ENCODE measurements around the gene SLC26A2.

SLC26A2 gene

DNA sequence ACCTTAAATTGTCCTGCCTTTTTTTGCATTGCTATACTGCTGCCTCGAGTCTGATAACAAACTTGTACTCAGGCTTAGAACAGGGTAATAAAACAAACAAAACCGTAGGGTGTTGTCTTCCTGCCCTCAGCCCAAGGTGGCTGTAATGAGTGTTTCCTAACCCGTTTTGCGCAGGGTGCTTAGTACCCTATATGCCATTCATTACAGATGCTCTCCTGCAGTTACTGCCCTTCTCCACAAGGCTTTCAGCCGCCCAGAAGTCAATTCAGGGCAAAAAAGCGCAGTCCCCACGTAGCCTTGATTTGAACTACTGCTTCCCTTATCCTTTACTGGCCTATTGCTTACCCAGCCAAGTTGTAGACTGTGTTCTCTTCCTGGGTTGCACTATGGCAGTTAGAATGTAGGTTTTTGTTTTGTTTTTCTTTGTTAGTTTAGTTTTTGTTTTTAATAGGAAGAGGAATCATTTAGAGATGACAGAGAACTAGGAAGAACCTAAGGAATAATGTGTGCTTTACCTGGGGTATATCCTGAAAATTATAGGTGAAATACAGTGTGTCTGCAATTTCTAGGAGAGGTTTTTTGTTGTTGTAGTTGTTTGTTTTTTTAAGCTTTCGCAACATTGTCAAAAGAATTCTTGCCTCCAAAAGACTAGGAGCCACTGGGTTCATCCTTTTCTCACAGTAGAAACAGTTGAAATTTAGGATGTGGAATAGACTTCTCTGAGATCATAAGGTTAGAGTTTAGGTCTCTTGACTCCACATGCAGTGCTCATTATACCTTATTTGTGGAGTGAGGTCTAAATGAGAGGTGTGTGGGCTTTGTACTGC, 41.3 kb downstream of the SLC26A2 start:
- peak overlapping the region; percentile 67; the same call in 1 of the 2 replicates for H3K4me3 ChIP-seq (ENCODE audit: low read length)
- WGBS (ENCODE audit: insufficient coverage, insufficient read length) = no CpG with 5 or more reads among the region's 8 CpGs
- no peak overlapping the region for H3K27ac ChIP-seq (ENCODE audit: low read length)
- H3K9me3 ChIP-seq (ENCODE audit: control insufficient read depth, insufficient read depth, low read length) = no peaks in the 10 kb centered on the region
- peaks cover 2% of the 10 kb centered on the region; the same call in 1 of the 2 replicates for H3K4me1 ChIP-seq (ENCODE audit: control insufficient read depth, insufficient read depth, low read length)
- peak; percentile 16 for DNase-seq (ENCODE audit: low read depth, low spot score)
- no peaks in the 10 kb centered on the region for H3K36me3 ChIP-seq (ENCODE audit: control insufficient read depth, insufficient read depth, low read length)
- no peaks in the 10 kb centered on the region for H3K27me3 ChIP-seq (ENCODE audit: control insufficient read depth, insufficient read depth, low read length)

DNA sequence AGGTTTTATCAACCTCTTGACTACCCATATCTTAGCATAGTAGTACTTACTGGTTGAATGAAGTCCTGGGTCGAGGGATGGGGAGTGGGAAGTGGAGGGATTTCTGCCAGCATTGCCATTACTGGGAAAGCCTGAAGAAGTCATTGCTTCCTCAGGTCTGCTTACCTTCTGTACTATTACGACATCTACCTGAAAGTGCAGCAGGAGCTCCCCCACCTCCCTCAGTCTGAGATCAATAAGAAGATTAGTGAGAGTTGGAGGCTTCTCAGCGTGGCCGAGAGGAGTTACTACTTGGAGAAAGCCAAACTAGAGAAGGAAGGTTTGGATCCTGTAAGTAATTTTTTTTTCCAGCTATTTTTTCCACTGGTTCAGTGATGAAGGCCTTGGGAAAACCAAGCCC, 45.8 kb downstream of the SLC26A2 start:
- WGBS (ENCODE audit: insufficient coverage, insufficient read length) = no CpG with 5 or more reads among the region's 4 CpGs
- no peak overlapping the region for H3K27ac ChIP-seq (ENCODE audit: low read length)
- H3K9me3 ChIP-seq (ENCODE audit: control insufficient read depth, insufficient read depth, low read length) = no peaks in the 10 kb centered on the region
- no peaks in the 10 kb centered on the region for H3K27me3 ChIP-seq (ENCODE audit: control insufficient read depth, insufficient read depth, low read length)
- H3K4me3 ChIP-seq (ENCODE audit: low read length) = no peak overlapping the region
- no peaks in the 10 kb centered on the region for H3K4me1 ChIP-seq (ENCODE audit: control insufficient read depth, insufficient read depth, low read length)
- peaks cover 10% of the 10 kb centered on the region; the same call in 1 of the 2 replicates for H3K36me3 ChIP-seq (ENCODE audit: control insufficient read depth, insufficient read depth, low read length)
- DNase-seq (ENCODE audit: low read depth, low spot score) = no peak

- Histone ChIP-seq H3K27ac (ENCODE audit: low read length) (no peak overlapping the region), H3K4me1 (ENCODE audit: control insufficient read depth, insufficient read depth, low read length) (no peaks in the 10 kb centered on the region), H3K36me3 (ENCODE audit: control insufficient read depth, insufficient read depth, low read length) (peaks cover 11% of the 10 kb centered on the region; the same call in 1 of the 2 replicates), H3K9me3 (ENCODE audit: control insufficient read depth, insufficient read depth, low read length) (no peaks in the 10 kb centered on the region), H3K4me3 (ENCODE audit: low read length) (no peak overlapping the region), H3K27me3 (ENCODE audit: control insufficient read depth, insufficient read depth, low read length) (no peaks in the 10 kb centered on the region)
- no peak for DNase-seq (ENCODE audit: low read depth, low spot score)
These were observed 46.5 kb downstream of the SLC26A2 start for GRCh38 chr5:150007050-150007449.

- Histone ChIP-seq H3K9me3 (ENCODE audit: control insufficient read depth, insufficient read depth, low read length) (no peaks in the 10 kb centered on the region), H3K27ac (ENCODE audit: low read length) (no peak overlapping the region), H3K4me3 (ENCODE audit: low read length) (no peak overlapping the region), H3K36me3 (ENCODE audit: control insufficient read depth, insufficient read depth, low read length) (peaks cover 16% of the 10 kb centered on the region; the same call in 1 of the 2 replicates), H3K27me3 (ENCODE audit: control insufficient read depth, insufficient read depth, low read length) (no peaks in the 10 kb centered on the region), H3K4me1 (ENCODE audit: control insufficient read depth, insufficient read depth, low read length) (no peaks in the 10 kb centered on the region)
- DNase-seq (ENCODE audit: low read depth, low spot score) = no peak
- WGBS (ENCODE audit: insufficient coverage, insufficient read length) = no CpG with 5 or more reads among the region's 6 CpGs
These were observed 49.3 kb downstream of the SLC26A2 start for GRCh38 chr5:150009671-150010387.

GRCh38 chr5:150013931-150014330, 53.4 kb downstream of the SLC26A2 start:
- Histone ChIP-seq H3K4me1 (ENCODE audit: control insufficient read depth, insufficient read depth, low read length) (no peaks in the 10 kb centered on the region), H3K36me3 (ENCODE audit: control insufficient read depth, insufficient read depth, low read length) (peaks cover 23% of the 10 kb centered on the region; the same call in 1 of the 2 replicates), H3K27ac (ENCODE audit: low read length) (no peak overlapping the region), H3K9me3 (ENCODE audit: control insufficient read depth, insufficient read depth, low read length) (no peaks in the 10 kb centered on the region), H3K4me3 (ENCODE audit: low read length) (no peak overlapping the region), H3K27me3 (ENCODE audit: control insufficient read depth, insufficient read depth, low read length) (no peaks in the 10 kb centered on the region)
- no peak for DNase-seq (ENCODE audit: low read depth, low spot score)
- WGBS (ENCODE audit: insufficient coverage, insufficient read length) = no CpG with 5 or more reads among the region's 4 CpGs

GRCh38 chr5:150014456-150014855, 53.9 kb downstream of the SLC26A2 start:
- H3K4me1 ChIP-seq (ENCODE audit: control insufficient read depth, insufficient read depth, low read length) = no peaks in the 10 kb centered on the region
- H3K36me3 ChIP-seq (ENCODE audit: control insufficient read depth, insufficient read depth, low read length) = peaks cover 25% of the 10 kb centered on the region; the same call in 1 of the 2 replicates
- DNase-seq (ENCODE audit: low read depth, low spot score) = no peak
- no peaks in the 10 kb centered on the region for H3K9me3 ChIP-seq (ENCODE audit: control insufficient read depth, insufficient read depth, low read length)
- no peak overlapping the region for H3K4me3 ChIP-seq (ENCODE audit: low read length)
- no peaks in the 10 kb centered on the region for H3K27me3 ChIP-seq (ENCODE audit: control insufficient read depth, insufficient read depth, low read length)
- H3K27ac ChIP-seq (ENCODE audit: low read length) = no peak overlapping the region
- no CpG with 5 or more reads among the region's 3 CpGs for WGBS (ENCODE audit: insufficient coverage, insufficient read length)

GRCh38 chr5:150015415-150015814, 54.9 kb downstream of the SLC26A2 start:
- no peak overlapping the region for H3K4me3 ChIP-seq (ENCODE audit: low read length)
- no peak for DNase-seq (ENCODE audit: low read depth, low spot score)
- WGBS (ENCODE audit: insufficient coverage, insufficient read length) = no CpG with 5 or more reads among the region's 3 CpGs
- peaks cover 22% of the 10 kb centered on the region; the same call in 1 of the 2 replicates for H3K36me3 ChIP-seq (ENCODE audit: control insufficient read depth, insufficient read depth, low read length)
- H3K27me3 ChIP-seq (ENCODE audit: control insufficient read depth, insufficient read depth, low read length) = no peaks in the 10 kb centered on the region
- H3K9me3 ChIP-seq (ENCODE audit: control insufficient read depth, insufficient read depth, low read length) = no peaks in the 10 kb centered on the region
- no peaks in the 10 kb centered on the region for H3K4me1 ChIP-seq (ENCODE audit: control insufficient read depth, insufficient read depth, low read length)
- no peak overlapping the region for H3K27ac ChIP-seq (ENCODE audit: low read length)

GRCh38 chr5:150016537-150016936, 56.0 kb downstream of the SLC26A2 start:
- no peaks in the 10 kb centered on the region for H3K27me3 ChIP-seq (ENCODE audit: control insufficient read depth, insufficient read depth, low read length)
- H3K36me3 ChIP-seq (ENCODE audit: control insufficient read depth, insufficient read depth, low read length) = peaks cover 17% of the 10 kb centered on the region; the same call in 1 of the 2 replicates
- H3K4me3 ChIP-seq (ENCODE audit: low read length) = no peak overlapping the region
- H3K4me1 ChIP-seq (ENCODE audit: control insufficient read depth, insufficient read depth, low read length) = no peaks in the 10 kb centered on the region
- no peak overlapping the region for H3K27ac ChIP-seq (ENCODE audit: low read length)
- no peak for DNase-seq (ENCODE audit: low read depth, low spot score)
- no peaks in the 10 kb centered on the region for H3K9me3 ChIP-seq (ENCODE audit: control insufficient read depth, insufficient read depth, low read length)

- DNase-seq (ENCODE audit: low read depth, low spot score) = no peak
- no peaks in the 10 kb centered on the region for H3K9me3 ChIP-seq (ENCODE audit: control insufficient read depth, insufficient read depth, low read length)
- H3K4me3 ChIP-seq (ENCODE audit: low read length) = no peak overlapping the region
- H3K27me3 ChIP-seq (ENCODE audit: control insufficient read depth, insufficient read depth, low read length) = no peaks in the 10 kb centered on the region
- peaks cover 14% of the 10 kb centered on the region; the same call in 1 of the 2 replicates for H3K36me3 ChIP-seq (ENCODE audit: control insufficient read depth, insufficient read depth, low read length)
- no peaks in the 10 kb centered on the region for H3K4me1 ChIP-seq (ENCODE audit: control insufficient read depth, insufficient read depth, low read length)
- no peak overlapping the region for H3K27ac ChIP-seq (ENCODE audit: low read length)
- WGBS (ENCODE audit: insufficient coverage, insufficient read length) = no CpG with 5 or more reads among the region's 6 CpGs
These were observed 56.9 kb downstream of the SLC26A2 start for GRCh38 chr5:150017226-150018005.

GRCh38 chr5:150020249-150020648, 59.7 kb downstream of the SLC26A2 start:
- Histone ChIP-seq H3K36me3 (ENCODE audit: control insufficient read depth, insufficient read depth, low read length) (peaks cover 11% of the 10 kb centered on the region; the same call in 1 of the 2 replicates), H3K27ac (ENCODE audit: low read length) (no peak overlapping the region)
- no CpG with 5 or more reads among the region's 1 CpG for WGBS (ENCODE audit: insufficient coverage, insufficient read length)

More at GRCh38 chr5:150020249-150020648, 59.7 kb downstream of the SLC26A2 start:
- H3K4me3 ChIP-seq (ENCODE audit: low read length) = no peak overlapping the region
- no peak for DNase-seq (ENCODE audit: low read depth, low spot score)
- H3K27me3 ChIP-seq (ENCODE audit: control insufficient read depth, insufficient read depth, low read length) = no peaks in the 10 kb centered on the region
- H3K4me1 ChIP-seq (ENCODE audit: control insufficient read depth, insufficient read depth, low read length) = no peaks in the 10 kb centered on the region
- H3K9me3 ChIP-seq (ENCODE audit: control insufficient read depth, insufficient read depth, low read length) = no peaks in the 10 kb centered on the region

All from iPS DF 6.9 (cell line).